ENCODE results near the gene PRAF2. TPM values are rescaled to one million over a fixed set of nuclear protein-coding genes. Genes with fewer than 3 reads are reported as not detected.

PRAF2 gene
- total RNA-seq, 2 donors from 2014 or later = 24.0 to 25.7 TPM

DNA sequence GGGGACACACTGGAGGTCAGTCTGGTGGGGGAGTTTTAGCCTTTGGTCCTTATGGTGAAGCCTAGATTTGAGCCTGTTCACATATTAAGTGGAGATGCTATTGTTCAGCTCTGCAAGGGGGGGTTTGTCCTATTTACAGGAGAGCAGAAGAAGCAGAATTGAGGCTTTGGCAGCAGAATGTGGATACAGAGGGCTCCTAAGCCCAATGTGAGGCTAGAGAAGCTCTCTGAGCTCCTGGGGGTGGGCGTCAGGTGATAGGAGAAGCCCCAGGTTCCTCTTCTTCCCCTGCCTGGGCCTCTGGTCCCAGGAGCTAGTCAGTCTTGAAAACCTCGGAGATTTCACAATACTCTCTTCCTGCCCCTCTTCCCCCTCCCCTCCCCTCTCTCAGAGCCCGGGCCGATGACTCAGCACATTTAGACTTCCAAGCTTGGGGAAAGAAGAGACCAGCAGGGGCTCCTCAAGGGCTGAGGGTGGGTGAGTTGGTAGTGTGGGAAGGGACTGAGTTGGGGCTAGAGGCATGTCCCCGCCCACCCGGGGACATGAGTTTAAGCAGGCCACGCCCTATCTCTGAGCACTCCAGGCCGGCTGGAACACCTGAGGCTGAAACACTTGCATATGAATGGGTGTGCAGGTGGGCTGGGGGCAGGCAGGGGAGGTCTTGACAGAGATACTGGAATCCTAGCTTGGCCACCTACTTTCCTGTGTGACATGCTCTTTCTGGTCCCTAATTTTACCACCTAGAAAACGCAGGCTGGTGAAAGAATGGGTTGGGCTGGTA lies 34.0 kb downstream of the PRAF2 start:
- Histone ChIP-seq H3K4me1 (ENCODE audit: control insufficient read depth in 1 of 2, low read depth in 2 of 2) (peaks cover 6 to 19% of the 10 kb centered on the region in 2 donors), H3K36me3 (peaks cover 22% of the 10 kb centered on the region), H3K27me3 (replicated peaks; ENCODE audit: insufficient read depth) (no peaks in the 10 kb centered on the region), H3K4me3 (peak overlapping the region; percentile 91), H3K27ac (peak overlapping the region; percentile 53 to 99), H3K9me3 (no peaks in the 10 kb centered on the region)
- ATAC-seq (ENCODE audit: insufficient number of reproducible peaks, low FRiP score, low read depth) (peak; percentile 21), DNase-seq (ENCODE audit: low spot score) (peak; percentile 42)
- TF ChIP-seq, protein P1, sequence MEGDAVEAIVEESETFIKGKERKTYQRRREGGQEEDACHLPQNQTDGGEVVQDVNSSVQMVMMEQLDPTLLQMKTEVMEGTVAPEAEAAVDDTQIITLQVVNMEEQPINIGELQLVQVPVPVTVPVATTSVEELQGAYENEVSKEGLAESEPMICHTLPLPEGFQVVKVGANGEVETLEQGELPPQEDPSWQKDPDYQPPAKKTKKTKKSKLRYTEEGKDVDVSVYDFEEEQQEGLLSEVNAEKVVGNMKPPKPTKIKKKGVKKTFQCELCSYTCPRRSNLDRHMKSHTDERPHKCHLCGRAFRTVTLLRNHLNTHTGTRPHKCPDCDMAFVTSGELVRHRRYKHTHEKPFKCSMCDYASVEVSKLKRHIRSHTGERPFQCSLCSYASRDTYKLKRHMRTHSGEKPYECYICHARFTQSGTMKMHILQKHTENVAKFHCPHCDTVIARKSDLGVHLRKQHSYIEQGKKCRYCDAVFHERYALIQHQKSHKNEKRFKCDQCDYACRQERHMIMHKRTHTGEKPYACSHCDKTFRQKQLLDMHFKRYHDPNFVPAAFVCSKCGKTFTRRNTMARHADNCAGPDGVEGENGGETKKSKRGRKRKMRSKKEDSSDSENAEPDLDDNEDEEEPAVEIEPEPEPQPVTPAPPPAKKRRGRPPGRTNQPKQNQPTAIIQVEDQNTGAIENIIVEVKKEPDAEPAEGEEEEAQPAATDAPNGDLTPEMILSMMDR (IDR thresholded peaks at IDR 0.05) = no peak

DNA sequence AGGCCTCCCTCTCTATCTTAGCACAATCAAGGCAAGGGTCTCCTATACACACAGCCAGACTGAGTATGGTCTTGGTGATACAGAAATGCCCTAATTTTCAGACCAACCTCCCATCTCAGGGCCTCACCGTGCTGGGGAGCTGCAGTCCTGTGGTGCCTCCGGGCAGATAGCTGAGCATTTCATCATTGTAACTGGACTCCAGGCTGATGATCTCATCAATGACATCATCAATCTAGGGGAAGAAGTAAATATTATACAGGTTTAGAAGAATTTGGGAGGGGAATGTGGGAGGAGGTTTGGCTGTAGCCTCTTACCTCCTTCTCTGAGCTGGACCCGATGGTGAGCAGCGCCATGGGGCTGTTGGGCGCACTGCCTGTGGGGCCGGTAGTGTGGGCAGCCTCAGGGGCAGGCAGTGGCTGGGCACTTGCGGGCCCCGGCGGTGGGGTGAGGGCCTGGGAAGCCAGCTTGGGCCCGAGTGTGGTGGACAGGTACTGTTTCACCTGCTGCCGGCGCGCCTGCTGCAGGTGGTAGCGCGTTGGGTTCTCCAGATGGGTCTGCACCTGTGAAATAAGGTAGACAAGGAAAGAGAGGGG lies 35.8 kb downstream of the PRAF2 start:
- TF ChIP-seq, protein P1 (IDR thresholded peaks at IDR 0.05) = no peak
- H3K27ac ChIP-seq = no peak overlapping the region
- DNase-seq (ENCODE audit: low spot score) = no peak
- H3K4me1 ChIP-seq (ENCODE audit: control insufficient read depth in 1 of 2, low read depth in 2 of 2) = peaks cover 6 to 19% of the 10 kb centered on the region in 2 donors
- no peak overlapping the region for H3K4me3 ChIP-seq
- no peaks in the 10 kb centered on the region for H3K27me3 ChIP-seq (replicated peaks; ENCODE audit: insufficient read depth)
- H3K36me3 ChIP-seq = peaks cover 36% of the 10 kb centered on the region
- no peak for ATAC-seq (ENCODE audit: insufficient number of reproducible peaks, low FRiP score, low read depth)
- H3K9me3 ChIP-seq = no peaks in the 10 kb centered on the region

DNA sequence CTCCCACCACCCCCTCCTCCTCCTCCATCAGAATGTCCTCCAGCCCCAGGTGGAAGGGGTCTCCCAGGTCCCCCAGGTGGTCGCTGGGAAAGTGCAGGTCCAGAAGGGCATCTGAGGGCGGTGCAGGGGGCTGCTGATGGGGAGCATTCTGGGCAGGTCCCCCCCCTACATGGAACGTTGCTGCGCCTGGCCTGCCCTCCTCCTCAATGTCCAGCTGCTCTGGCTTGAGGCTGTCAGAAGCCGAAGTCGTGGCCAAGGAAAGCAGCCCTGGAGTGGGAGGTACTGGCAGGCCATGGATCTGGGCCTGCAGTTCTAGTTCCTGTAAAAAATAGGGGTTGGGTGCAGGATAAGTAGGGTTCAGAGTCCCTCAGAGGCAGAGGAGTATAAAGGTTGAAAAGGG lies 43.5 kb downstream of the PRAF2 start:
- Histone ChIP-seq H3K27ac (no peak overlapping the region), H3K36me3 (peaks cover 24% of the 10 kb centered on the region), H3K9me3 (no peaks in the 10 kb centered on the region), H3K4me3 (no peak overlapping the region), H3K4me1 (ENCODE audit: control insufficient read depth in 1 of 2, low read depth in 2 of 2) (no peaks in the 10 kb centered on the region), H3K27me3 (replicated peaks; ENCODE audit: insufficient read depth) (no peaks in the 10 kb centered on the region)
- TF ChIP-seq, protein P1 (IDR thresholded peaks at IDR 0.05) = no peak
- ATAC-seq (ENCODE audit: insufficient number of reproducible peaks, low FRiP score, low read depth) = no peak
- no peak for DNase-seq (ENCODE audit: low spot score)

DNA sequence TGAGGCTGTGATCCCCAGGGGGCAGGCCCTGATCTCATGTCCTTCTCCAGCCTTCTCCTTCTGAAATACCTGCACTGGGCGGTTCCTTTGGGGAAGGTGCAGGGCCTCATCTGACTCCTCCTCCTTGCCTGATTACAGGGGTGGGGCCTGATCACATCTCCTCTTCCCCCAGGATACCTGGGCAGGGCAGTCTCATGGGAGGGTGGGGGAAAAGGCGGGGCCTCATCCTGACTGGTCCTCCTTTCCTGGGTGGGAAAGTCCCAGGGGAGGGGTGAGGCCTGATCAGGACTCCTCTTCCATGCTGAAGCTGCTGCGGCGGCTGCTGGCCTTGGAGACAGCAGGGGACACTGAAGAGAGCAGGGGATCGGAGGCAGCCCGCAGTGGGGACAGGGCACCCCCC lies 43.9 kb downstream of the PRAF2 start:
- Histone ChIP-seq H3K9me3 (no peaks in the 10 kb centered on the region), H3K4me1 (ENCODE audit: control insufficient read depth in 1 of 2, low read depth in 2 of 2) (no peaks in the 10 kb centered on the region), H3K27me3 (replicated peaks; ENCODE audit: insufficient read depth) (no peaks in the 10 kb centered on the region), H3K36me3 (peaks cover 24% of the 10 kb centered on the region), H3K4me3 (no peak overlapping the region), H3K27ac (no peak overlapping the region)
- ATAC-seq (ENCODE audit: insufficient number of reproducible peaks, low FRiP score, low read depth) (no peak), DNase-seq (ENCODE audit: low spot score) (no peak)
- TF ChIP-seq, protein P1 (IDR thresholded peaks at IDR 0.05) = no peak

Other genes starting within 250 kb of the PRAF2 start
- not detected for gene ERAS, start 247.5 kb downstream of the PRAF2 start, total RNA-seq
- 1 to 10 TPM; 1.8 to 3.0 TPM for gene PCSK1N, start 238.4 kb downstream of the PRAF2 start, total RNA-seq
- 10 to 100 TPM; 30.0 to 52.0 TPM for gene TIMM17B, start 176.2 kb downstream of the PRAF2 start, total RNA-seq
- 10 to 100 TPM; 37.5 to 60.2 TPM for gene PQBP1, start 176.1 kb downstream of the PRAF2 start, total RNA-seq
- 10 to 100 TPM; 12.8 to 30.7 TPM for gene SLC35A2, start 162.4 kb downstream of the PRAF2 start, total RNA-seq
- gene PIM2, start 155.0 kb downstream of the PRAF2 start, total RNA-seq = 10 to 100 TPM; 14.8 to 21.9 TPM
- gene OTUD5, start 116.4 kb downstream of the PRAF2 start, total RNA-seq = 10 to 100 TPM; 28.4 to 40.5 TPM
- gene KCND1, start 102.2 kb downstream of the PRAF2 start, total RNA-seq = 1 to 10 TPM; 3.8 to 5.0 TPM
- 10 to 100 TPM; 29.8 to 36.6 TPM for gene GRIPAP1, start 71.7 kb downstream of the PRAF2 start, total RNA-seq
- gene TFE3, start 30.6 kb downstream of the PRAF2 start, total RNA-seq = 100 to 1,000 TPM in 1 of 2 donors, 10 to 100 TPM in 1; 83.8 to 106 TPM
- gene CCDC120, start 15.0 kb downstream of the PRAF2 start, total RNA-seq = 1 to 10 TPM; 3.6 to 5.6 TPM
- gene WDR45, start 5.9 kb upstream of the PRAF2 start, total RNA-seq = 100 to 1,000 TPM in 1 of 2 donors, 10 to 100 TPM in 1; 90.2 to 108 TPM
- 10 to 100 TPM; 22.2 to 23.3 TPM for gene GPKOW, start 49.7 kb upstream of the PRAF2 start, total RNA-seq
- 10 to 100 TPM in 1 of 2 donors, 1 to 10 TPM in 1; 3.5 to 16.8 TPM for gene MAGIX, start 88.8 kb upstream of the PRAF2 start, total RNA-seq
- gene PLP2, start 97.9 kb upstream of the PRAF2 start, total RNA-seq = 100 to 1,000 TPM in 1 of 2 donors, 10 to 100 TPM in 1; 90.2 to 101 TPM
- 10 to 100 TPM; 21.4 to 46.7 TPM for gene PRICKLE3, start 112.4 kb upstream of the PRAF2 start, total RNA-seq
- 1 to 10 TPM; 3.2 to 6.9 TPM for gene SYP, start 126.2 kb upstream of the PRAF2 start, total RNA-seq
- gene CACNA1F, start 159.3 kb upstream of the PRAF2 start, total RNA-seq = under 1 TPM in 1 of 2 donors, not detected in 1; 0.81 TPM
- 10 to 100 TPM; 22.3 to 23.2 TPM for gene CCDC22, start 161.5 kb upstream of the PRAF2 start, total RNA-seq
- gene FOXP3, start 190.7 kb upstream of the PRAF2 start, total RNA-seq = not detected
- 10 to 100 TPM; 12.6 to 14.8 TPM for gene PPP1R3F, start 195.8 kb upstream of the PRAF2 start, total RNA-seq
- not detected for gene GAGE10, start 229.6 kb upstream of the PRAF2 start, total RNA-seq
- gene GAGE12J, start 248.0 kb upstream of the PRAF2 start, total RNA-seq = not detected

All from thoracic aorta (tissue), 2 donors.